ENCODE measurements around the gene BRSK1.

GRCh38 chr19:55258476-55258827 lies 25.3 kb upstream of the BRSK1 start:
- TF ChIP-seq YY1 (IDR thresholded peaks at IDR 0.05; ENCODE audit: insufficient read depth, insufficient read length) (no peak), ZNF274 (IDR thresholded peaks at IDR 0.05; ENCODE audit: low read depth, low read length) (no peak), SUZ12 (IDR thresholded peaks at IDR 0.05; ENCODE audit: extremely low read depth, insufficient read depth, insufficient read length) (no peak)
